ENCODE data around the gene LTO1.
A peak's percentile ranks its signal among the peaks of the same experiment; 100 is the strongest.

LTO1 gene

GRCh38 chr11:69644962-69645675, 30.0 kb downstream of the LTO1 start:
- no peaks in the 10 kb centered on the region for H3K9me3 Mint-ChIP-seq
- peaks cover 56% of the 10 kb centered on the region for H3K27me3 Mint-ChIP-seq
- intact Hi-C loops (cut with micrococcal nuclease): no loop called here
- H3K4me3 Mint-ChIP-seq: no peak overlapping the region
- H3K4me1 Mint-ChIP-seq (ENCODE audit: low read depth): peaks cover 14% of the 10 kb centered on the region
- H3K36me3 Mint-ChIP-seq (ENCODE audit: low read depth): no peaks in the 10 kb centered on the region
- H3K27ac Mint-ChIP-seq: no peak overlapping the region

- no peaks in the 10 kb centered on the region for H3K9me3 Mint-ChIP-seq
- intact Hi-C loops (cut with micrococcal nuclease): no loop called here
- H3K27me3 Mint-ChIP-seq: peaks cover 64% of the 10 kb centered on the region
- H3K4me1 Mint-ChIP-seq (ENCODE audit: low read depth): peaks cover 22% of the 10 kb centered on the region
- H3K27ac Mint-ChIP-seq: no peak overlapping the region
- no peaks in the 10 kb centered on the region for H3K36me3 Mint-ChIP-seq (ENCODE audit: low read depth)
- H3K4me3 Mint-ChIP-seq: no peak overlapping the region
Measured at GRCh38 chr11:69644071-69644961, 30.8 kb downstream of the LTO1 start.

GRCh38 chr11:69643646-69644045, 31.5 kb downstream of the LTO1 start:
- Mint-ChIP-seq H3K36me3 (ENCODE audit: low read depth) (no peaks in the 10 kb centered on the region), H3K9me3 (no peaks in the 10 kb centered on the region), H3K27me3 (peaks cover 69% of the 10 kb centered on the region), H3K4me3 (peak overlapping the region; percentile 75), H3K4me1 (ENCODE audit: low read depth) (peaks cover 25% of the 10 kb centered on the region), H3K27ac (no peak overlapping the region)
- intact Hi-C loops (cut with micrococcal nuclease): loop anchor here (1.0 kb wide), 2 partner anchors 350 to 542 kb away; no protein-coding TSS in a partner anchor

DNA sequence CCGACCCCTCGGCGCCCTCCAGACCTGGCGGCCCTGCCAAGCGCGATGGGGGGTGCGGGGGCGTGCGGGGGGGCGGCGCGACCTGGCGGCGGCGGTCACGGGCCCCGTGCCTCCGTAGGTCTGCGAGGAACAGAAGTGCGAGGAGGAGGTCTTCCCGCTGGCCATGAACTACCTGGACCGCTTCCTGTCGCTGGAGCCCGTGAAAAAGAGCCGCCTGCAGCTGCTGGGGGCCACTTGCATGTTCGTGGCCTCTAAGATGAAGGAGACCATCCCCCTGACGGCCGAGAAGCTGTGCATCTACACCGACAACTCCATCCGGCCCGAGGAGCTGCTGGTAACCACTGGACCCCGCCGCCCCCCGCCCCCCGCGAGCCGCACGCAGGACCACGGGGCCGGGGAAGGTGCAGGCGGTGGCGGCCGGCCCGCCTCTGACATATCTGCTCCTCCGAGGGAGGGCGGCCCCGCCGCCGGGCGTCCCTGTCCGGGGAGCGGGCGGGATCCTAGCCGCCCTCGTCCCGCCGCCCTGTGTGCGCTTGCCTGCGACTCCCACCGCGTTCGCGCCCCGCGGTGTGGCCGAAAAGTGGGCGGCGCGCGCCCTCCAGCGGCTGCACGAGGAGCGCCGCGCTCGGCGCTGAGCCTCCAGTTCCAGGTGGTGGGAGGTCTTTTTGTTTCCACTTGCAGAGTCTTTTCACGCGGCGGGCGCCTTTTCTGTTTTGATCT, 32.1 kb downstream of the LTO1 start:
- Mint-ChIP-seq H3K4me3 (peak overlapping the region; percentile 75), H3K27ac (no peak overlapping the region), H3K4me1 (ENCODE audit: low read depth) (peaks cover 31% of the 10 kb centered on the region), H3K27me3 (peaks cover 72% of the 10 kb centered on the region), H3K9me3 (no peaks in the 10 kb centered on the region), H3K36me3 (ENCODE audit: low read depth) (no peaks in the 10 kb centered on the region)
- intact Hi-C loops (cut with micrococcal nuclease): loop anchor here (1.0 kb wide), 2 partner anchors 350 to 542 kb away; no protein-coding TSS in a partner anchor

DNA sequence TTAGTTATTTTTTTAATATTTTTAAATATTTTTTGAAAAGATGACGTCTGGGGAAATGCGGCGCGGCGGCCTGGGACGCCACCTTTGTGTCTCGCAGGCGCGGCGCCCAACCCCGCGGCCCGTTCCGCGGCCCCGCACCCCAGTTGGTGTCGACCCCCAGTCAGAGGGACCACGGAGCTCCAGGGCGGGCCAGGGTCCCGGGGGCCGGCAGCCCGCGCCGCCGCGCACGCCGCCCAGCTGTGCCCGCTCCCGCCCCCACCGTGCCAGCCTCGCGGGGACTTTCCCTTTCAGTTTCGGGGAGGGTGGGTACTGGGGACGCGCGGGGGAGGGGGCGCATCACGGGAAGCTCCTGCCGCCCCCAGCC, 32.6 kb downstream of the LTO1 start:
- Mint-ChIP-seq H3K27me3 (peaks cover 73% of the 10 kb centered on the region), H3K36me3 (ENCODE audit: low read depth) (no peaks in the 10 kb centered on the region), H3K9me3 (no peaks in the 10 kb centered on the region), H3K27ac (no peak overlapping the region), H3K4me1 (ENCODE audit: low read depth) (peaks cover 35% of the 10 kb centered on the region), H3K4me3 (peak overlapping the region; percentile 71)
- intact Hi-C loops (cut with micrococcal nuclease): no loop called here

DNA sequence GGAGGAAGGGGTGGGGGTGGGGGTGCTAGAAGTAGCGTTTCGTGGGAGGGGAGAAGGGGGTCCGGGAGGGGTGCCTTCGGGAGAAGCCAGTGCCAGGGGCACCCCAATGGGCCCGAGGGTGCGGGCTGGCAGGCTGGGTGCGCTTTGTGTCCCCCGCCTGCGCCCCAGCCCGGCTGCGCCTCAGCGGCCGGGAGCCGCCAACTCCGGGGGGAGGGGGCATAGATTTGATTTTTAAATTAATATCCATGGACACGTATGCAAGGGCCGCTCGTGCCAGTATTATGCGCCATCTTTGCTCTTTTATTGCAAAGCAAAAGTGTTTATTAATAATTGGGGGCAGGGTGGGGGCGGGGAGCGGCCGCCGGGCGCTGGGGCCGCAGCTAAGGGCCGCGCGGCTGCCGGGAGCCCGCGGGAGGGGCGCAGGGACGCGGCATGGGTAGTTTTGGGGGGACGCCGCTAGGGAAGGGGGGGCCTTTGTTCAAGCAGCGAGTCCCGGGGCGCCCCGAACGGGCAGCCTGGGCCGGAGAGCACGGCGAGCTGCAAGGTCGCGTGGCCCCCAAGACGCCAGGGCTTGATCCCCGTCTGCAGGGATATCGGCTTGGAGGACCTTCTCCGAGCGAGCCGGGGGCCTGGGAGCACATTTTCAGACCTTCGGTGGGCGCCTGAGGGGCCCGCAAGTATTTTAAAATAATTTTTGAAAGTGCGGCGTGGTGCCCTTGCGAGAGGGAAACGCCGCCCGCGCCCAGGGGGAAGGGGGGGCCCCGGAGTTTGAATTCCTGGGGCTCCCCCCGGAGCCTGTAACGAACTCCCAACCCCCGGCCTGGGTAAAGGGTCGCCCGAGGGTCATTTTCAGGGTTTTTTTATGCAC, 33.2 kb downstream of the LTO1 start:
- Mint-ChIP-seq H3K27me3 (peaks cover 79% of the 10 kb centered on the region), H3K4me1 (ENCODE audit: low read depth) (peaks cover 39% of the 10 kb centered on the region), H3K9me3 (no peaks in the 10 kb centered on the region), H3K36me3 (ENCODE audit: low read depth) (no peaks in the 10 kb centered on the region), H3K4me3 (peak overlapping the region; percentile 71), H3K27ac (no peak overlapping the region)
- intact Hi-C loops (cut with micrococcal nuclease): no loop called here

GRCh38 chr11:69640995-69641581, 34.1 kb downstream of the LTO1 start, which contains the start of gene CCND1:
CCND1 (plus strand) TSS chr11:69641156; CDS start chr11:69641314, 158 bp downstream.
- Mint-ChIP-seq H3K27me3 (peaks cover 84% of the 10 kb centered on the region), H3K9me3 (no peaks in the 10 kb centered on the region), H3K4me3 (peak within 1 kb of the TSS; percentile 71), H3K36me3 (ENCODE audit: low read depth) (no peaks in the 10 kb centered on the region), H3K4me1 (ENCODE audit: low read depth) (peaks cover 39% of the 10 kb centered on the region), H3K27ac (no peak within 1 kb of the TSS)
- intact Hi-C loops (cut with micrococcal nuclease): no loop called here

DNA sequence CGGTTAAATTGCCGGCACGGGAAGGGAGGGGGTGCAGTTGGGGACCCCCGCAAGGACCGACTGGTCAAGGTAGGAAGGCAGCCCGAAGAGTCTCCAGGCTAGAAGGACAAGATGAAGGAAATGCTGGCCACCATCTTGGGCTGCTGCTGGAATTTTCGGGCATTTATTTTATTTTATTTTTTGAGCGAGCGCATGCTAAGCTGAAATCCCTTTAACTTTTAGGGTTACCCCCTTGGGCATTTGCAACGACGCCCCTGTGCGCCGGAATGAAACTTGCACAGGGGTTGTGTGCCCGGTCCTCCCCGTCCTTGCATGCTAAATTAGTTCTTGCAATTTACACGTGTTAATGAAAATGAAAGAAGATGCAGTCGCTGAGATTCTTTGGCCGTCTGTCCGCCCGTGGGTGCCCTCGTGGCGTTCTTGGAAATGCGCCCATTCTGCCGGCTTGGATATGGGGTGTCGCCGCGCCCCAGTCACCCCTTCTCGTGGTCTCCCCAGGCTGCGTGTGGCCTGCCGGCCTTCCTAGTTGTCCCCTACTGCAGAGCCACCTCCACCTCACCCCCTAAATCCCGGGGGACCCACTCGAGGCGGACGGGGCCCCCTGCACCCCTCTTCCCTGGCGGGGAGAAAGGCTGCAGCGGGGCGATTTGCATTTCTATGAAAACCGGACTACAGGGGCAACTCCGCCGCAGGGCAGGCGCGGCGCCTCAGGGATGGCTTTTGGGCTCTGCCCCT, 34.7 kb downstream of the LTO1 start:
- intact Hi-C loops (cut with micrococcal nuclease): no loop called here
- Mint-ChIP-seq H3K27ac (no peak overlapping the region), H3K4me1 (ENCODE audit: low read depth) (peaks cover 39% of the 10 kb centered on the region)

GRCh38 chr11:69639831-69640230, 35.3 kb downstream of the LTO1 start:
- H3K9me3 Mint-ChIP-seq: no peaks in the 10 kb centered on the region
- H3K4me1 Mint-ChIP-seq (ENCODE audit: low read depth): peaks cover 39% of the 10 kb centered on the region
- H3K36me3 Mint-ChIP-seq (ENCODE audit: low read depth): no peaks in the 10 kb centered on the region
- no peak overlapping the region for H3K27ac Mint-ChIP-seq
- H3K27me3 Mint-ChIP-seq: peaks cover 89% of the 10 kb centered on the region
- peak overlapping the region; percentile 64 for H3K4me3 Mint-ChIP-seq
- intact Hi-C loops (cut with micrococcal nuclease): loop anchor here (10.0 kb wide), 2 partner anchors 105 to 195 kb away; no protein-coding TSS in a partner anchor

More for the DNA sequence above, 34.7 kb downstream of the LTO1 start:
- Mint-ChIP-seq H3K27me3 (peaks cover 89% of the 10 kb centered on the region), H3K4me3 (peak overlapping the region; percentile 64), H3K36me3 (ENCODE audit: low read depth) (no peaks in the 10 kb centered on the region), H3K9me3 (no peaks in the 10 kb centered on the region)

DNA sequence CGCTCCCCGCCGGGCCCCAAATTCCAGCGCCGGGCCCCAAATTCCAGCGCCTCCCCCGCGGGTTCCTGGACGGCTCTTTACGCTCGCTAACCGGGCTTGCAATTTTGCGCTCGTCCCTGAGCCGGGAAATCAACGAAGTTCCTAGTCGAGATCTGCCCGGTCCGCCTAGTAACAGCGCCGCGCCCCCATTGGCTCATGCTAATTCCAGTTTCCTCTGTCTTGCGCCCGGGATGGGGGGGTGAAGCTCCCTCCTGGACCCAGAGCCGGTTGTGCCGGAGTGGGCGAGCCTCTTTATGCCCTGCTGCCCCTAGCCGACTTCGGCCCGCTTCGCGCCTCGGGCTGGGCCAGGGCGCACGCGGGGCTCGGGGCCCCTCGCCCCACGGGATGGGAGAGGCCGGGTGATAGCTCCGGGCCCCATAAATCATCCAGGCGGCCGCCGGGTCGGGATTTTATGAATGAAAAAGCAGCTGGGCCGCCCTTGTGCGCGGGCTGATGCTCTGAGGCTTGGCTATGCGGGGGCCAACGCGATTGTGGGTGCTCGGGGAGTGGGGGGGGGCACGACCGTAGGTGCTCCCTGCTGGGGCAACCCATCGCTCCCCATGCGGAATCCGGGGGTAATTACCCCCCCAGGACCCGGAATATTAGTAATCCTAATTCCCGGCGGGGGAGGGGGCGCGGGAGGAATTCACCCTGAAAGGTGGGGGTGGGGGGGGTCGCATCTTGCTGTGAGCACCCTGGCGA, 36.0 kb downstream of the LTO1 start:
- H3K9me3 Mint-ChIP-seq: no peaks in the 10 kb centered on the region
- H3K4me3 Mint-ChIP-seq: peak overlapping the region; percentile 56
- H3K36me3 Mint-ChIP-seq (ENCODE audit: low read depth): no peaks in the 10 kb centered on the region
- H3K27me3 Mint-ChIP-seq: peaks cover 89% of the 10 kb centered on the region
- intact Hi-C loops (cut with micrococcal nuclease): loop anchor here (10.0 kb wide), 2 partner anchors 104 to 194 kb away; no protein-coding TSS in a partner anchor
- H3K27ac Mint-ChIP-seq: no peak overlapping the region
- H3K4me1 Mint-ChIP-seq (ENCODE audit: low read depth): peaks cover 39% of the 10 kb centered on the region

GRCh38 chr11:69637941-69638871, 36.9 kb downstream of the LTO1 start:
- H3K27me3 Mint-ChIP-seq: peaks cover 88% of the 10 kb centered on the region
- intact Hi-C loops (cut with micrococcal nuclease): loop anchor here (10.0 kb wide), 2 partner anchors 103 to 193 kb away; no protein-coding TSS in a partner anchor
- no peaks in the 10 kb centered on the region for H3K36me3 Mint-ChIP-seq (ENCODE audit: low read depth)
- H3K4me1 Mint-ChIP-seq (ENCODE audit: low read depth): peaks cover 39% of the 10 kb centered on the region
- H3K27ac Mint-ChIP-seq: no peak overlapping the region
- H3K4me3 Mint-ChIP-seq: peak overlapping the region; percentile 63
- no peaks in the 10 kb centered on the region for H3K9me3 Mint-ChIP-seq
